ENCODE data around the gene CLBA1.

Gene CLBA1

GRCh38 chr14:105013150-105013785, 27.7 kb downstream of the CLBA1 start:
- H3K27me3 ChIP-seq (ENCODE audit: insufficient read depth, poor library complexity, severe bottlenecking) = no peaks in the 10 kb centered on the region
- DNase-seq (ENCODE audit: low read depth in 1 of 2, low spot score in 1 of 2) = no peak
- H3K4me3 ChIP-seq (replicated peaks; ENCODE audit: insufficient read depth, low read length) = no peak overlapping the region
- TF ChIP-seq POLR2AphosphoS5 (IDR thresholded peaks at IDR 0.05; ENCODE audit: low read depth) (no peak), REST (IDR thresholded peaks at IDR 0.05; ENCODE audit: insufficient replicate concordance, low read depth) (no peak), CTCF (IDR thresholded peaks at IDR 0.05; ENCODE audit: insufficient read depth, low read length) (no peak), SPI1 (IDR thresholded peaks at IDR 0.05; ENCODE audit: borderline replicate concordance, low read depth) (no peak), GABPA (IDR thresholded peaks at IDR 0.05; ENCODE audit: low read depth) (no peak)
- no peak overlapping the region for H3K27ac ChIP-seq (replicated peaks)

- no peak for TF ChIP-seq GABPA (IDR thresholded peaks at IDR 0.05; ENCODE audit: low read depth)
- no peak for TF ChIP-seq SPI1 (IDR thresholded peaks at IDR 0.05; ENCODE audit: borderline replicate concordance, low read depth)
- no peak for TF ChIP-seq CTCF (IDR thresholded peaks at IDR 0.05; ENCODE audit: insufficient read depth, low read length)
- no peak for TF ChIP-seq POLR2AphosphoS5 (IDR thresholded peaks at IDR 0.05; ENCODE audit: low read depth)
- no peak for TF ChIP-seq REST (IDR thresholded peaks at IDR 0.05; ENCODE audit: insufficient replicate concordance, low read depth)
- Histone ChIP-seq H3K27me3 (ENCODE audit: insufficient read depth, poor library complexity, severe bottlenecking) (no peaks in the 10 kb centered on the region), H3K27ac (replicated peaks) (no peak overlapping the region), H3K4me3 (replicated peaks; ENCODE audit: insufficient read depth, low read length) (no peak overlapping the region)
- DNase-seq (ENCODE audit: low read depth in 1 of 2, low spot score in 1 of 2) = no peak
These were observed 28.4 kb downstream of the CLBA1 start for GRCh38 chr14:105014032-105014431.

GRCh38 chr14:105014631-105015030, 29.0 kb downstream of the CLBA1 start:
- DNase-seq (ENCODE audit: low read depth in 1 of 2, low spot score in 1 of 2) = no peak
- no peak overlapping the region for H3K27ac ChIP-seq (replicated peaks)
- no peak overlapping the region for H3K4me3 ChIP-seq (replicated peaks; ENCODE audit: insufficient read depth, low read length)
- TF ChIP-seq POLR2AphosphoS5 (IDR thresholded peaks at IDR 0.05; ENCODE audit: low read depth) = no peak
- no peaks in the 10 kb centered on the region for H3K27me3 ChIP-seq (ENCODE audit: insufficient read depth, poor library complexity, severe bottlenecking)

GRCh38 chr14:105015242-105015641, 29.7 kb downstream of the CLBA1 start:
- H3K27ac ChIP-seq (replicated peaks) = no peak overlapping the region; the same call in 1 of the 2 replicates
- H3K4me3 ChIP-seq (replicated peaks; ENCODE audit: insufficient read depth, low read length) = no peak overlapping the region
- DNase-seq (ENCODE audit: low read depth in 1 of 2, low spot score in 1 of 2) = no peak
- H3K27me3 ChIP-seq (ENCODE audit: insufficient read depth, poor library complexity, severe bottlenecking) = no peaks in the 10 kb centered on the region
- TF ChIP-seq SPI1 (IDR thresholded peaks at IDR 0.05; ENCODE audit: borderline replicate concordance, low read depth) (0 out of 2 replicates have a peak, but pooled peaks have one; percentile 45), CTCF (IDR thresholded peaks at IDR 0.05; ENCODE audit: insufficient read depth, low read length) (no peak), POLR2AphosphoS5 (IDR thresholded peaks at IDR 0.05; ENCODE audit: low read depth) (no peak), REST (IDR thresholded peaks at IDR 0.05; ENCODE audit: insufficient replicate concordance, low read depth) (no peak)

Measured in HL-60 (cell line).